Stimulated activated CD4-positive, alpha-beta T cell treated with anti-CD3 and anti-CD28 coated beads, Interleukin-15, amount 100 ng/mL, for 24 hours (primary cell): ENCODE results near the gene GRXCR2.
"Not testable (repeated sequence)": the region's sequence is repeated elsewhere in the genome, so short reads cannot be mapped to it uniquely, and the experiment has no call there.

Experiments
- DNase-seq: peaks from one replicate; pipeline ENCODE4 v3.0.0-alpha.2; 2020

The GRXCR2 gene, protein sequence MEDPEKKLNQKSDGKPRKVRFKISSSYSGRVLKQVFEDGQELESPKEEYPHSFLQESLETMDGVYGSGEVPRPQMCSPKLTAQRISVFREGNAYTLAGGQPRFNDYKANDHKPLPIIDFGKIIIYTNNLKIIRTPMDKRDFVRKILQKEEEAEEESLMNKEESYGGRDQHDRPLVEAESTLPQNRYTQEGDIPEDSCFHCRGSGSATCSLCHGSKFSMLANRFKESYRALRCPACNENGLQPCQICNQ

DNA sequence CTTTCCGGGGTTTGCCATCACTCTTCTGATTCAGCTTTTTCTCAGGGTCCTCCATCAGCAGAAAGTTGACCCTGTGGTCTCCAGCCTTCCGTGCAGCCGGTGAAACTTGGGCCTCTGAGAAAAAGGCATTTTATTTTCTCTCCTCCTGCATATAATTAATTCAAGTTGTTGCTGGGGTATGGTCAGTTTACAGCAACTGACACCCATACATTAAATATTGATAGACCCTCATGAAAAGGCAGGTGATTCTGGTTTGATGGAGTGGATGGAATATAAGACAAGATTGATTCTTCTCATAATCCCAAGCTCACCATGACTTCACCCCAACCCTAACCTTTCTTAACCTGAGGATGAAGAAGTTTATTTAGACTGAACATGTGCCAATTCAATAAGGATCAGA, at the start of gene GRXCR2:
GRXCR2 (minus strand) TSS at position 101 of the 400 bp plus-strand sequence; CDS start at position 55, 46 bp downstream.
- no peak for DNase-seq

- DNase-seq = no peak
These were observed 49.2 kb upstream of the GRXCR2 start for GRCh38 chr5:145922059-145922458.

GRCh38 chr5:145921211-145921610, 48.4 kb upstream of the GRXCR2 start:
- DNase-seq = no peak

DNA sequence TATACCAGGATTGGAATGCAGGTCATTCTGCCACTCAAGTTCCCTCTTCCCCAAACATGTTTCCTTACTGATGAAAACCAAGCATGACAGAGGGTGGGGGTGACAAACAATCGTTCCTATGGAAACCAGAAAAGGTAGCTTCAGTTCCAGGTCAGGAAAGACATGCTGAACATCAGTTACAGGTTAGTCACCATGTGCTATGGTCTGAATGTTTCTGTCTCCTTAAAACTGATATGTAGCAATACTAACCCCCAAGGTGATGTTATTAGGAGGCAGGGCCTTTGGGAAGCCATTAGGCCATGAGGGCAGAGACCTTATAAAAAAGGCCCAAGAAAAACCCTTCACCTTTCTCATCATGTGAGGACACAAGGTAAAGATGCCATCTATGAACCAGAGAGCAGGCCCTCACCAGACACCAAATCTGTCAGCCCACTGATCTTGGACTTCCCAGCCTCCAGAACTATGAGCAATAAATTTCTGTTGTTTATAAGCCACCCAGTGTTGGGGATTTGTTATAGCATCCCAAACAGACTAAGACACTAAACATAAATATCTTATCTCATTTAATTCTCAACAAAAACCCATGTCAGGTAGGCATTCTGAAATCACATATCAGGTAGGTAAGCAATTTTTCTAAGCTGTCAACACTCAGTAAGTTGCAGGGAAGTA, 47.9 kb upstream of the GRXCR2 start:
- DNase-seq = no peak

DNA sequence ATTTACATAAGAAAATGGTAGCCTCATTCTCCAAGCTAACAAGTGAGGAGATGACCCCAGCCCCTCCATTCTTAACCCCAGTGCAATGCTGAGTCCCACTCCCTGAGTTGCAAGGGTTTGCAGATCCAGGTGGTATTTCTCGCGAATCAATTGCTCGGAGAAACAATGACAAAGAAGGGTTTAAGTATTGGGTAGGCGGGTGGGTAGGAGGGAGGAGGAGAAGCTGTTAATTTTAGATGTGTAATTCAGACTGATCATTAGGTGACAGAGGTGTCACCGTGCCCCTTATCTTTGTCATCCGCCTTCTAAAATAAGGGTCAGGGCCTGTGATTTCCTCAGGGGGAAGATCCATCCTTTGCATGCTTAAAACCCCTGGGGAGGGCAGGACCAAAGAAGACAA, 46.6 kb upstream of the GRXCR2 start:
- no peak for DNase-seq

DNA sequence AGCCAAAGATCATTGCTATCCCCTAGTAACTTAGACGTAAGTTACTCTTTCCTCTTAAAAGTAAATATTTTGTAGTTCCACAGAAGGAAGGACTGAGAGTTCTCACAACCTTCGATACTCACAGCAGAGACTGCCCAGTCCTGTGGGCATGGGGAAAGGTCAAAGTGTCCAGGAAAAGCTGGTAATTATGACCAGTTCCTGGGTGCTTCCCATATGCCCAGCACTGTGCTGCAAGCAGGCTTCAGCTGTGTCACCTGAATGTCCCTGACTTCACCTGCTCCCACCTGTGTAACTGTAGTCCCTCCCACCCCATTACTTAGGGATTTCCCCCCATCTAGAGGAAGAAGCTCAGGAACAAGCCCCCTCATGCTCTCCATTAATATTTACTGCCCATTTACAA, 45.6 kb upstream of the GRXCR2 start:
- DNase-seq = no peak

DNA sequence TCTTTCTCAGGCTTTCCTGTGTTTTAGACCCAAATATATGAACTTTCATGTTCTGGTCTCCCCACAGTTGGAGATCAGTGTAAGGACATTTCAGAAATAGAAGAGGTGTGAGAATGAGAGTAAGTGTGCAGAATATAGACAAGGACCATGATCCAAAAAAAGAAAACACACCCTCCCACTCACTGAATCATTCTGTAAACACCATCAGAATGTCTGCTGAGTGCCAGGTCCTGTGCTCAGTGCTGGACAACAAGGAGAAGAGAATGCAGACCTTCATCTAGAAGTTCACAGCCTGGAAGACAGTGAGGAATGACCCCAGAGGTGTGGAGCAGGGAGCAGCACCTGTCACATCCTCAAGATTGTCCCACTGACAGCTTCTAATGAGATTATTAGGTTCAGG, 44.5 kb upstream of the GRXCR2 start:
- no peak for DNase-seq

DNA sequence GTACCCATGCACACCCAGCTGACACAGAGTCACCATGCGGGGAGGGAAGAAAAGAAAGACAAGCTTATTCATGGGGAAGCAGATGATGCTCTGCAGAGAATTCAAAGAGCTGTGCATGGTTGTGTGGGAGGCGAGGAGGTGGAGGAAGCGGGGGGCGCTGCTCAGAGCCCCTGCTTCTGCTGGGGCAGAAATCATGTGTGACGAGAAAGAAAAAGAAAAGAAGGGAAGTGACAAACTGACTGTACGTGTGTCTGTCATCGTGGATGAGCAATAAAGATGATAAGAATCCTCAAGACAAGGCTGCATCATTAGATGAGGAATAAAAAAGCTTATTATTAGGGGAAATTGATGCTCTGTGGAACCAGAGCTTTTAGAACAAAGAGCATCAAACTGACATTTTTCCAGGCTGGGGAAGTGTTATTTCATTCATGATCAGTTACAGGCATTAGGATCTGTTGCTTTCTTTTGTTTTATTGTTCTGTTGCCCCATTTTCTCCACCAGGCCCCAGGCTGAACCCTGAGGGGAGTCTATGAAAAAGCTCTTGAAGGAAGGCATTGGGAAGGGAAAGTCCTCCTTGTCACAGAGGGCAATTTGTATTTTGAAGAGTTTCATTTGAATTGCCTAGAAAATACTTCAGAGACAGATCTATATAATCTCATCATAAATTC, 43.3 kb upstream of the GRXCR2 start:
- DNase-seq = no peak

- no peak for DNase-seq
These were observed 40.9 kb upstream of the GRXCR2 start for GRCh38 chr5:145913701-145914100.

- DNase-seq = no peak
These were observed 39.8 kb upstream of the GRXCR2 start for GRCh38 chr5:145912594-145912993.

DNA sequence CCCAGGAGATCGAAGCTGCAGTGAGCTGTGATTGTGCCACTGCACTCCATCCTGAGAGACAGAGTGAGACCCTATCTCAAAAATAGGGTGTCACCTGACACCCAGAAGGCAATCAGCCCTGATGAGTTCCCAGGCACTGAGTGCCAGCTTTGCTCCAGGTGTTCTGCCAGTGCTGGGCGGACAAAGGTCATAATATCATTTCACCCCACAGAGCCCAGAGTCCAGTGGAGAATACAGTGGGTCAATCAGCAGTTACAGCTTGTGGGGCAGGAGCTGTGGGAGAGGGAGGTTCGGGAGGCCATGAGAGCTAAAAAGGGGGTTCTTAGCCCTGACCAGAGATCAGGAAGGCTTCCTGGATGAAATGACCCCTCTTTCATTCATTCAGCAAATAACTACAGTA, 39.2 kb upstream of the GRXCR2 start:
- no peak for DNase-seq

- DNase-seq = no peak
These were observed 38.4 kb upstream of the GRXCR2 start for GRCh38 chr5:145911164-145911563.

- DNase-seq = no peak
These were observed 35.6 kb upstream of the GRXCR2 start for GRCh38 chr5:145908206-145908960.

DNA sequence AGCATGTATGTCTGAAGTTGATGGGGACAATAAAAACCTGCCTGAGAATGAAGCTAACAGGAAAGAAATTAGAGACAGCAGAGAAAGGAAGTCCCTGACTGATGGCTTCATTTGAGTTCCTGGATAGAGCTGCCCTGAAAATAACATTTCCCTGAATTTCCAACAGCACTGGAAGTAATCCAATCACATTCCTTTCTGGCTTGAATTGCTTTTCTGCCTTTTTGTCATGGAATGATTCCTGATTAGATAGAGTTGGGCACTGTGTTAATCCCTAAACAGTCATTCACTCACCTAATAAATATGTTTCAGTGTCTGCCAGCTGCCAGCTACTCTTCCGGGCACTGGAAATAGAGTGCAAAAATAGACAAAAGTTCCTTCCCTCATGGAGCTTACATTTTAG, 33.6 kb upstream of the GRXCR2 start:
- no peak for DNase-seq

GRCh38 chr5:145904743-145905142, 31.9 kb upstream of the GRXCR2 start:
- no peak for DNase-seq

- no peak for DNase-seq
These were observed 31.1 kb upstream of the GRXCR2 start for GRCh38 chr5:145903867-145904266.

GRCh38 chr5:145903113-145903512, 30.3 kb upstream of the GRXCR2 start:
- DNase-seq = no peak

DNA sequence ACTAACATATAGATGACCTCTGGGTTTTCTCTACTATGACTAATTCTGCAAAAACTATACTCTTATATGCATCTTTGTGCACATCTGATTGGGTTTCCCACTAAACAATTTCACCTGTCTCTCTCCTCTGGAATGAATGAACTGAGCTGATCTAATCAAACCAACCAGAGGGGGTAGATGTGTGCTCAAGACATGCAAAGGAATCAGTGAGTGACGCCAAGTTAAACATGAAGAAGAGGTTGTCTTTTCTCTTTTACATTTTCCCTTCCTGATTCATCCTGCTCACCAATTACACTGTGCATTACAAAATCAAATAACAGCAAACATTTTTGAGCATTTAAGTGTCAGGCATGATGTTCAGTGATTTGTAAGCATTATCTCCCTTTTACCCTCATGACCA, 29.6 kb upstream of the GRXCR2 start:
- no peak for DNase-seq

DNA sequence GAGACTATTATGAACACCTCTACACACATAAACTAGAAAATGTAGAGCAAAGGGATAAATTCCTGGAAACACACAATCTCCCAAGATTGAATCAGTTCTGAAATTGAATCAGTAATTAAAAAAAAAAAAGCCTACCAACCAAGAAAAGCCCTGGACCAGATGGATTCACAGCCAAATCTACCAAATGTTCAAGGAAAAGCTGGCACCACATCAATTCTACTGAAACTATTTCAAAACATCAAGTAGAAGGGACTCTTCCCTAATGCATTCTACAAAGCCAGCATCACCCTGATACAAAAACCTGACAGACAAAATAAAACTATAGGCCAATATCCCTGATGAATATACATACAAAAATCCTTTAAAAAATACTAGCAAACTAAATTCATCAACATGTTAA, 25.4 kb upstream of the GRXCR2 start:
- no peak for DNase-seq

DNA sequence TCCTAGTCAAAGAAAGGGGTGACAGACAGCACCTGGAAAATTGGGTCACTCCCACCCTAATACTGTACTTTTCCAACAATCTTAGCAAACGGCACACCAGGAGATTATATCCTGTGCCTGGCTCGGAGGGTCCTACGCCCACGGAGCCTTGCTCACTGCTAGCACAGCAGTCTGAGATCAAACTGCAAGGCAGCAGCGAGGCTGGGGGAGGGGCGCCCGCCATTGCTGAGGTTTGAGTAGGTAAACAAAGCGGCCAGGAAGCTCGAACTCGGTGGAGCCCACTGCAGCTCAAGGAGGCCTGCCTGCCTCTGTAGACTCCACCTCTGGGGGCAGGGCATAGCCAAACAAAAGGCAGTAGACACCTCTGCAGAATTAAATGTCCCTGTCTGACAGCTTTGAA, 18.6 kb upstream of the GRXCR2 start:
- DNase-seq = not testable (repeated sequence)

- no peak for DNase-seq
These were observed 16.8 kb upstream of the GRXCR2 start for GRCh38 chr5:145889611-145890010.

- DNase-seq = no peak
These were observed 15.3 kb upstream of the GRXCR2 start for GRCh38 chr5:145887976-145888574.

GRCh38 chr5:145887217-145887616, 14.4 kb upstream of the GRXCR2 start:
- no peak for DNase-seq
